GM19372 (cell line): ENCODE data around the gene PHKB.

ENCODE experiments used
- ATAC-seq: cut with Tn5 transposase; IDR thresholded peaks from one replicate; pipeline ENCODE4 v1.9.1; 2021; ENCODE audit warnings: mild to moderate bottlenecking, low read depth, moderate library complexity; ENCODE audit not compliant: unreplicated experiment

PHKB gene

DNA sequence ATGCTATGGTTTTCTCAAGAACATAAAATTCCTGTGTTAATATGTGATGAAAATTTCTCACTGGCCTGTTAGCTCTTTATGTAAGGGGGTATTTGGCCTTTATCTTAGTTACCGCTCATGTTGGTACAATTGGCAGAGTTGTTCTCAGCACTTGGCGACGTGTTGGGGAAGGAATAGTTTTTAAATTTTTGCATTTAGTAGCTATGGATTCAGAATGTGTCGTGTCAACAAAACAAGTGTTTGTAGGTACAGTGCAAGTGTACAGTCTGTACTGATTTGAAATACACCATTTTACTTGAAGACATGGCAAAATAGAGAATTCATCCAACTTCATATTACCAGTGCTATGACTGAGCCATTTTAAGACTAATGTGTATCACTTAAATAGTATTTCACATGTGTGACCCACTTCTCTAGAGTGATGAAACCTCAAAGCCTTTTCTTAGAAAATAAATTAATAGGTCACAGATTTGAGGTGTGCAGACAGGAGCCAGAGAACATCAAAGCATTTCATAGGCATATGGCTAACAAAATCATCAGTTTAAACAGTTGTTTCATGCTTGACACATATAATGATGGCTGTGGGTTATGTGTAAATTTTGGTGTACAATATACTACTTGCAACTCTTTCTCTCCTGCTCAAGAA lies 150.8 kb downstream of the PHKB start:
- no peak for ATAC-seq

GRCh38 chr16:47612711-47613110 lies 151.6 kb downstream of the PHKB start:
- no peak for ATAC-seq

DNA sequence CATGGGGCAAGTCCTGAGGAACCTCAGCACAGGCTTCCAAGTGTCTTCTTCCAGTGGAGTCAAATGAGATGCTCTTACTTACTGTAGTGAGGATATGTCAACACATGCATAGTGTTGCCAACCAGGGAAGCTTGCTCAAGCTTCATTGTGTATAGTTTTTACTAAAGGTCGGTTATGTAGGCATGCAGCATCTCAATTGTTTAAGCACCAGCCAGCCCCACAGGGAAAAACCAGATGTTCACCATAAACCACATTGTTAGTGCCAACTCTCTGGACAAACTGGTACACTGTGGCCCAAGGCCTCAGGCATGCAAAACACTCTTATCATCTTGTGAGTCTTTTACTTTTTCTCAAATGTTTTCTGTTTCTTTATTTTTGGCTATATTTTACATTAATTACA lies 152.1 kb downstream of the PHKB start:
- ATAC-seq = no peak

GRCh38 chr16:47617732-47618131 lies 156.6 kb downstream of the PHKB start:
- ATAC-seq = no peak

GRCh38 chr16:47622451-47623176 lies 161.5 kb downstream of the PHKB start:
- no peak for ATAC-seq

DNA sequence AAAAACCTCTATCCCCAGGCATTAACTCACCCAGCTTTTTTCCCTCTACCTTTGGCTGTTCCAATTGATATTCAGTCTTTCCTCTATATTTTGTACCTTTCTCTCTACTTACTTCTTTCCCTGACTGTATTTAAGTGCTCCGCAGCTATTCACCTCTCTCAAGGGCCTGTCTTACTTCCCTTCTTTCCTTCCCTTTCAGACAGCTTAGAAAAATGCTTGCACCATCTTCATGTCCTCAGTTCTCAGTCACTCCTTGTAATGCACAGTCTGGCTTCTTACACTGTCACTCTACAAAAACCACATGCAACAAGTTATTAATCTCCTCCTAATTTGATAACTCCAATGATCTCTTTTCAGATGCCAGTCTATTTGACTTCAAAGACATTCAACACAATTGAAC lies 163.4 kb downstream of the PHKB start:
- ATAC-seq = no peak

DNA sequence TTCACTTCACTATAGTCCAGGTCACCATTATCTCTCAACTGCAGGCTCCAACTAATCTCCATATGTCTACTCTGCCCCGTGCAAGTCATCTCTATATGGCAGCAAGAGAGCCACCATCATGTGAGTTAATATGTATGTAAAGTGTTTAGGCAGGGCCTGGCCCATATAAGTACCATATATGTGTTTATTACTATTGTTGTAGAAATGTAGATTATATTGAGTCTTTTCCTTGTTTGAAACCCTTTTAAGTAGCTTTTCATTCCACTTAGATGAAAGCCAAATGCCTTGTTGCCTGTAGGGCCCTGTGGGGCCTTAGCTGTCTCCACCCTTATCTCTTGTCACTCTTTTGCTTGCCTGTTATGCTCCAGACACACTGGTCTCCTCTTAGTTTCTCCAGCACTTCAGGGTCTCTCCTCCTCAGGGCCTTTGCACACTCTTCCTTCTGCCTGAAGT lies 164.0 kb downstream of the PHKB start:
- no peak for ATAC-seq

DNA sequence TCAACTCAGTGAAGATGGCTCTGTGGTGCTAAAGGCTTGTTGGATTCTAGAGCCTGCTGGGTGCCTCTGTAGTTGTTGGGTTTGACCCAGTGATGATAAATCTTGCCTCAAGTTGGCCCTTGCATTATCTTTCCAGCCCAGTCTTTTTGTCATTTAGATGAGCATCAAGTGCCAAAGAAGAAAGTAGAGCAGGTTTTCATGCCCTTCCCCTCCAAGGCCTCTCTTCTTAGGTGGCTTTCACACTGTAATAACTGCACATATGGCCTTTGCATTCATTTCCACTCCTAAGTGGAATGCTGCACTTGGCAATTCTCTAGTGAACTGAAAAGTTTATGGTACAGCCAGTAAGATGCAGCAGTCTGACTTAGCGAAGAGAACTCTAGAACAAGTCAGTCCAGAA lies 165.1 kb downstream of the PHKB start:
- no peak for ATAC-seq

GRCh38 chr16:47627085-47627639 lies 166.0 kb downstream of the PHKB start:
- ATAC-seq = no peak

- no peak for ATAC-seq
Observed at GRCh38 chr16:47627721-47628120, 166.6 kb downstream of the PHKB start.

DNA sequence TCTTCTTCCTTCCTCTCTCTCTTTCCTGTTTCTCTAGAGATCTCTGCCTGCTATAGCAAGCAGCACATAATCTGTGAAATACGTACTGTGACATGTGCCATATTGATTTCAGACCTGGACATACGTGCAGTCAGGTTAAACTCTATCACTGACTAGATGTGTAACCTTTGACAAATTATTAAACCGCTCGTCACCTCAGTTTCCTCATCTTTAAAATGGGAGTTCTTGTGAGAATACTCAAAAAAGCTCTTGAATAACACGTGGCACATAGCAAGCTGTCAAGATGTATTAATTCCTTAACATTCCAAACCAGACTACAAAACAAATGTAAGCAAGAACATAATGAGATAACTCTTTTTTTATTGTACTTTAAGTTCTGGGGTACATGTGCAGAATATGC lies 170.0 kb downstream of the PHKB start:
- no peak for ATAC-seq

- no peak for ATAC-seq
Observed at GRCh38 chr16:47634126-47634525, 173.0 kb downstream of the PHKB start.

DNA sequence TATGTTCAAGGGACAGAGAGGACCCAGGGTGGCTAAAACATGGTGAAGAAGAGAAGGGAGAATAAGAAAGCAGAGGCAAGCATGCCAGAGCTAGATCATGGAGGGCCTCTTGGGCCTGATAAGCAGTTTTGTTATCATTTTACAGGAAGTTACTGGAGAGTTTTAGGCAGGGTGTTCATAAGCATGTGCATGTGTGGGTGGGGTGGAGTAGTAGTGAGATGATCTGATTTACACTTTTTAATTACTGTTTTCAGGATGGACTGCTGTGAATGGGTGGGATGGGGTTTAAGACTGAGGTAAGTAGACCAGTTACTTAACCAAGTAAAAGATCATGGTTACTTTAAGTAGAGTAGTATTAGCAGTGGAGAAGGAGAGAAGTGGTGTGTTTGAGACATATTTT lies 173.6 kb downstream of the PHKB start:
- ATAC-seq = no peak

DNA sequence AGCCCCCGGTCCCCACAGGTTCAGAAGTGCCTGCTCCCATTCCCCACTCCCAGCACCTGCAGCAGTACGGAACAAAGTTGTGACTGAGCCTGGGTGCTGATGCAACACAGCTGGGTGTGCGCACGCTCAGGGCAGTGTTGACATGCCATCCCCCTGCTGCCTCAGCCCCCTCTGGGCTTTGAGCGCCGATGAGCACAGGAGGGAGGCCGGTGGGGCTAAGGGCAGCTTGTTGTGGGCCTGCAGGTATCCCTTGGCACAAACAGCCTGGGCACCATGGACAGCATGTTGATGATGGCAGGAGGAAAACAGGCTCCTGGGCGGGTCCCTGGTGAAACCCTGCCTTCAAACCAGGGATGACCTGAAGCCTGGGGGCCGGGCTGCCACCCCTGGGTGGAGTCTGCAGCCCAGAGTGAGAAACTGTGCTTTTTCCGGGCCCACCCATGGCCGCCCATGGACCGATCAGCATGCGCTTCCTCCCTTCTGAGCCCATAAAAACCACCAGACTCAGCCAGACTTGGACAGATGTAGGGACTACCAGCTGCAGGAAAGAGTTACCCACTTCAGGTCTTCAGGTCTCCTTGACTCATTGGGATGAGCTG lies 175.5 kb downstream of the PHKB start:
- no peak for ATAC-seq

DNA sequence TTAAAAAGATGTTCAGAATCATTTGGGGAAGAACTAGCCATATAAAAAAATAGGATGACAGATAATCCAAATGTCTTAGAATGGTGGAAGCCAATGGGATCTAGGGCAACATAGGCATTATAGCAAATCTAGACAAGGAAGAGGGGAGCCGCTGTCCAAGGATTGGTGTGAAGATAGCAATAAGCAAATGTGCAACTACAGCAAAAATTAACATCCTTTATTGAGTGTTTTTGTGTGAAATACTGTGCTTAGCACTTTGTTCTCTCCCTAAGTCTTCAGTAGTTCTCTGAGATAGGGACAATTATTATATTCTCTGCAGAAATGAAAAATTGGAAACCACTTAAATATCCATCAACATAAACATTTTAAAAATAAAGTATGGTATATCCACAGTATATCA lies 177.0 kb downstream of the PHKB start:
- ATAC-seq = no peak

- ATAC-seq = no peak
Observed at GRCh38 chr16:47640661-47641060, 179.5 kb downstream of the PHKB start.

- no peak for ATAC-seq
Observed at GRCh38 chr16:47643323-47644000, 182.3 kb downstream of the PHKB start.

DNA sequence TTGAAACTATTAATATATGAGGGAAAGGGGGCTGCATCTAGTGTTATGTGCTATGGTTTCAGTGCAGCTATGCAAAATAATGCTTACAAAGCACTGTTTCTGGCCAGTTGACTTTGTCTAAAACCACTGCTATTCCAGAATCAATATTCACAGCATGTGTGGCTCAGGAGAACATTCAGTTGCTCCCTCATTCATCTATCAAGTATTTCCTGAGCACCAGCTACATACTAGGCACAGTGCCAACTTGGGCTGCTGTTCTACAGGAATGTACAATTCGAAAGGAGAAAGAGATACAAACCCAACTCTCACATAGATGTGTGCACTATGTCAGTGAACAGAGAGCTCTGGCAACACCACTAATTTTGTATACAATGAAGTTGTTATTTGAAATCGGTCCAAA lies 183.0 kb downstream of the PHKB start:
- ATAC-seq = no peak

- ATAC-seq = no peak
Observed at GRCh38 chr16:47644661-47645060, 183.5 kb downstream of the PHKB start.

- ATAC-seq = no peak
Observed at GRCh38 chr16:47646914-47647313, 185.8 kb downstream of the PHKB start.

DNA sequence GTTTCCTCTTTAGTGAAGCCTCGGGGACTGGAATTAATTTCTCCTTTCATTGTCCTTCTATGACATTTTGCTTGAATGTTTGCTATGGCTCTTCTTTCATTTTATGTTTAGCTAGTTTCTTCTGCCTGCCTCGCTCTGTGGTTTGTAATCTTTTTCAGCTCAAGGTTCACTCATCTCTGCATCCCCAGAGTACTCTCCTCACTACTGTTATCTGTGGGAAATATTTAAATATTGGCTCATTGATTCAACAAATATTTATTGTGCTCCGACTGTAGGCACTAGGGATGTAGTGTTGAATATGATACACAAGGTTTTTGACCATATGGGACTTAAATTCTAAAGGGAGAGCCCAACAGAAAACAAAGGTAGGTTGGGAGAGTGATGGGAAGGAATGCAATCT lies 195.9 kb downstream of the PHKB start:
- no peak for ATAC-seq
